Liver (tissue), 9 donors: ENCODE data around the gene PAPPA. TPM values are rescaled to one million over a fixed set of nuclear protein-coding genes. Genes with fewer than 3 reads are reported as not detected.

ENCODE experiments used
- DNase-seq: peaks from one replicate; pipeline ENCODE4 v3.0.0-alpha.2; 2017; ENCODE audit warnings: low spot score
- H3K27ac ChIP-seq, 2 donors: one replicate each; pipeline ENCODE4 v1.7.0; 2013; ENCODE audit warnings: inconsistent platforms in 2 of 2, low read length in 2 of 2, control low read depth in 1 of 2, low read depth in 1 of 2, mild to moderate bottlenecking in 1 of 2
- H3K27me3 ChIP-seq, 4 donors: one replicate each; pipeline versions ENCODE4 v1.6.1 to v1.7.0; 2013; ENCODE audit warnings: low read length in 3 of 4, inconsistent platforms in 1 of 4, mild to moderate bottlenecking in 1 of 4, moderate library complexity in 1 of 4; ENCODE audit not compliant: control insufficient read depth in 4 of 4, insufficient read depth in 4 of 4
- H3K36me3 ChIP-seq, 4 donors: one replicate each; pipeline versions ENCODE4 v1.6.1 to v1.7.0; 2013; ENCODE audit warnings: low read length in 3 of 4, mild to moderate bottlenecking in 3 of 4, low read depth in 1 of 4, moderate library complexity in 1 of 4; ENCODE audit not compliant: control insufficient read depth in 4 of 4, insufficient read depth in 3 of 4
- H3K4me1 ChIP-seq, 4 donors: one replicate each; pipeline versions ENCODE4 v1.6.1 to v1.7.0; 2013; ENCODE audit warnings: low read length in 3 of 4, mild to moderate bottlenecking in 3 of 4, moderate library complexity in 1 of 4; ENCODE audit not compliant: control insufficient read depth in 4 of 4, insufficient read depth in 4 of 4
- H3K4me3 ChIP-seq, 3 donors: one replicate each; pipeline versions ENCODE4 v1.6.1 to v1.7.0; 2013; ENCODE audit warnings: low read length in 3 of 3, control low read depth in 1 of 3, low read depth in 1 of 3, mild to moderate bottlenecking in 1 of 3
- H3K9ac ChIP-seq, 2 donors: one replicate each; pipeline ENCODE4 v1.7.0; 2013; ENCODE audit warnings: low read length in 2 of 2, mild to moderate bottlenecking in 2 of 2, moderate library complexity in 2 of 2, control low read depth in 1 of 2, low read depth in 1 of 2
- H3K9me3 ChIP-seq, 4 donors: one replicate each; pipeline versions ENCODE4 v1.6.1 to v1.7.0; 2013; ENCODE audit warnings: low read length in 3 of 4; ENCODE audit not compliant: control insufficient read depth in 4 of 4
- CTCF ChIP-seq: fragments of 150-350 bp; IDR thresholded peaks from 2 replicates; pipeline ENCODE4 v1.5.1; 2017; ENCODE audit warnings: improper control_type of control experiment, low read depth, low read length; ENCODE audit not compliant: missing input control
- FOXA1 ChIP-seq: IDR thresholded peaks from 2 replicates; pipeline ENCODE4 v1.6.1; 2016; ENCODE audit warnings: antibody characterized with exemption
- FOXA2 ChIP-seq: IDR thresholded peaks from 2 replicates; pipeline ENCODE4 v1.6.1; 2016; ENCODE audit warnings: antibody characterized with exemption
- GABPA ChIP-seq, 2 donors: IDR thresholded peaks in 1 of 2; conservative IDR thresholded peaks in 1 of 2; 2 replicates each; pipeline ENCODE4 v1.6.1; 2016; ENCODE audit warnings: antibody characterized with exemption in 2 of 2, mild to moderate bottlenecking in 1 of 2, moderate library complexity in 1 of 2
- HNF4G ChIP-seq: IDR thresholded peaks from 2 replicates; pipeline ENCODE4 v1.6.1; 2016; ENCODE audit warnings: antibody characterized with exemption
- JUND ChIP-seq, 2 donors: IDR thresholded peaks; 2 replicates each; pipeline ENCODE4 v1.6.1; 2016; ENCODE audit warnings: antibody characterized with exemption in 2 of 2
- NR2F2 ChIP-seq: IDR thresholded peaks from 2 replicates; pipeline ENCODE4 v1.6.1; 2016; ENCODE audit warnings: antibody characterized with exemption
- RAD21 ChIP-seq, 2 donors: IDR thresholded peaks; 2 replicates each; pipeline ENCODE4 v1.6.1; 2016; ENCODE audit warnings: antibody characterized with exemption in 2 of 2, mild to moderate bottlenecking in 2 of 2
- SP1 ChIP-seq: IDR thresholded peaks from 2 replicates; pipeline ENCODE4 v1.6.1; 2018; ENCODE audit warnings: antibody characterized with exemption, mild to moderate bottlenecking
- TAF1 ChIP-seq: conservative IDR thresholded peaks from 2 replicates; pipeline ENCODE4 v1.6.1; 2016; ENCODE audit warnings: antibody characterized with exemption, mild to moderate bottlenecking
- YY1 ChIP-seq: IDR thresholded peaks from 2 replicates; pipeline ENCODE4 v1.6.1; 2016; ENCODE audit warnings: antibody characterized with exemption, mild to moderate bottlenecking
- ZBTB33 ChIP-seq: IDR thresholded peaks from 2 replicates; pipeline ENCODE4 v1.6.1; 2016; ENCODE audit warnings: antibody characterized with exemption
- WGBS: extraction: QIAGEN DNeasy Blood & Tissue Kit; methylation state at CpG from one replicate; pipeline ENCODE4 v1.1.7; 2013; 5-methylcytosine and 5-hydroxymethylcytosine counted together
- polyA plus RNA-seq, 2 donors: library from polyadenylated mRNA; stranded (reverse) in 1 of 2; unstranded in 1 of 2; fragments of 200-250 nt in 1 of 2; fragments of >200 nt in 1 of 2; fragmentation: Nextera tagmentation in 1 of 2; extraction: Ambion mirVana in 1 of 2; gene quantifications; one replicate each; pipeline versions ENCODE4 v1.2.1 to v1.2.3, GENCODE V29; 2013 to 2015
- total RNA-seq, 2 donors: library from RNA; depleted of rRNA; stranded (reverse); fragments of >200 nt; gene quantifications; one replicate each; pipeline ENCODE4 v1.2.3, GENCODE V29; 2014
- TF ChIP-seq, protein P1 (sequence below): IDR thresholded peaks from 2 replicates; pipeline ENCODE4 v1.6.1; 2016; ENCODE audit warnings: antibody characterized with exemption
- TF ChIP-seq, protein P2 (sequence below): IDR thresholded peaks from 2 replicates; pipeline ENCODE4 v1.6.1; 2016; ENCODE audit warnings: antibody characterized with exemption
- donor health status: healthy.
- donor health status: healthy.
- donor health status: healthy.
- donor health status: healthy.
- donor health status: healthy.

Gene PAPPA
- total and polyA plus RNA-seq, 4 donors = 0.03 to 0.33 (median 0.20) TPM

- TF ChIP-seq, protein P1, sequence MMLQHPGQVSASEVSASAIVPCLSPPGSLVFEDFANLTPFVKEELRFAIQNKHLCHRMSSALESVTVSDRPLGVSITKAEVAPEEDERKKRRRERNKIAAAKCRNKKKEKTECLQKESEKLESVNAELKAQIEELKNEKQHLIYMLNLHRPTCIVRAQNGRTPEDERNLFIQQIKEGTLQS = no peak
These were observed 16.6 kb upstream of the PAPPA start (continued) for GRCh38 chr9:116137010-116137409.

DNA sequence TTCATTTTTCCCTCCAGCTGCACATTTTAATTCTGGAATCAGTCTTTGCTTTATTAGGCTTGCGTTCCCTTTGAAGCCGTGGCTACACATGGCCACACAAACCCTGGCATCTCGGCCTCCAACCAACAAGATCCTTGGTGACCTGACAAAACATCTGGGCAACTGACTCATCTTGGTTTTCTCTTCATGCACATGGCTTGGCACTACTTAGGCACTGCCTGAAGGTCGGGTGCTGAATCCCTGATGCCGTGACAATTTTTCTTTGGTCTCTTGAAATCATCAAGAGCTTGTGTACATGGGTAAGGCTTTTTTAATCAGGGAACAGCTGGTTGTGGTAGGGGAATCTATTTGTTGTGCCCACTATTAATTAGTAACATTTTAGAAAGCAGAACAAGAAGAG, 16.0 kb upstream of the PAPPA start:
- no peaks in the 10 kb centered on the region for H3K4me1 ChIP-seq
- no peak overlapping the region for H3K27ac ChIP-seq
- WGBS = 77% methylated on average over 5 of the region's 5 CpGs
- no peak for DNase-seq
- H3K4me3 ChIP-seq = no peak overlapping the region
- no peaks in the 10 kb centered on the region for H3K9me3 ChIP-seq
- H3K9ac ChIP-seq = no peak overlapping the region
- H3K27me3 ChIP-seq = peaks cover 0 to 6% (median 0%) of the 10 kb centered on the region in 4 donors
- TF ChIP-seq GABPA (IDR thresholded peaks at IDR 0.05 in 1 of 2, conservative IDR thresholded peaks at IDR 0.05 in 1 of 2) = no peak
- no peak for TF ChIP-seq RAD21 (IDR thresholded peaks at IDR 0.05)
- TF ChIP-seq JUND (IDR thresholded peaks at IDR 0.05) = no peak
- TF ChIP-seq FOXA2 = no peak
- no peak for TF ChIP-seq TAF1
- TF ChIP-seq FOXA1 = no peak
- TF ChIP-seq CTCF = no peak
- TF ChIP-seq YY1 = no peak
- TF ChIP-seq HNF4G = no peak
- TF ChIP-seq, protein P1 = no peak
- no peak for TF ChIP-seq SP1
- TF ChIP-seq, protein P2, sequence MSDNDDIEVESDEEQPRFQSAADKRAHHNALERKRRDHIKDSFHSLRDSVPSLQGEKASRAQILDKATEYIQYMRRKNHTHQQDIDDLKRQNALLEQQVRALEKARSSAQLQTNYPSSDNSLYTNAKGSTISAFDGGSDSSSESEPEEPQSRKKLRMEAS = no peak
- no peak for TF ChIP-seq ZBTB33
- H3K36me3 ChIP-seq = no peaks in the 10 kb centered on the region

- 84% methylated on average over 6 of the region's 6 CpGs for WGBS
- no peaks in the 10 kb centered on the region for H3K4me1 ChIP-seq
- no peaks in the 10 kb centered on the region for H3K9me3 ChIP-seq
- TF ChIP-seq NR2F2 (no peak), HNF4G (no peak), RAD21 (IDR thresholded peaks at IDR 0.05) (no peak), TAF1 (no peak)
- no peak overlapping the region for H3K9ac ChIP-seq
- H3K27me3 ChIP-seq = peaks cover 0 to 22% (median 0%) of the 10 kb centered on the region in 4 donors
- H3K27ac ChIP-seq = no peak overlapping the region
- DNase-seq = no peak
- no peak overlapping the region for H3K4me3 ChIP-seq
- no peaks in the 10 kb centered on the region for H3K36me3 ChIP-seq
These were observed 11.6 kb upstream of the PAPPA start for GRCh38 chr9:116141864-116142561.
